K562 (cell line): Measurements from ENCODE around the gene ARHGEF1. TPM values are rescaled to one million over a fixed set of nuclear protein-coding genes. Genes with fewer than 3 reads are reported as not detected.

ENCODE experiments used
- CBFB ChIP-seq: sonication (generic); formaldehyde crosslinking; IDR thresholded peaks from 2 replicates; pipeline ENCODE4 v1.4.0; 2020; ENCODE audit warnings: mild to moderate bottlenecking, missing genetic modification reagents
- CLOCK ChIP-seq: fragments of 250-450 bp; sonication (Bioruptor Pico); IDR thresholded peaks from 2 replicates; pipeline ENCODE4 v1.4.0; 2020; ENCODE audit warnings: mild to moderate bottlenecking, moderate library complexity, borderline replicate concordance
- IFI16 ChIP-seq: fragments of 250-450 bp; sonication (Bioruptor Pico); IDR thresholded peaks from 2 replicates; pipeline ENCODE4 v2.1.2; 2022; ENCODE audit warnings: mild to moderate bottlenecking, inconsistent platforms
- OTX1 ChIP-seq: fragments of 450-650 bp; formaldehyde crosslinking; IDR thresholded peaks from 2 replicates; pipeline ENCODE4 v1.4.0; 2022; ENCODE audit warnings: mild to moderate bottlenecking
- PCBP2 ChIP-seq: fragments of 200-400 bp; formaldehyde crosslinking; IDR thresholded peaks from 2 replicates; pipeline ENCODE4 v1.6.1; 2018; ENCODE audit warnings: low read length, low read depth, mild to moderate bottlenecking, moderate library complexity; ENCODE audit not compliant: poor library complexity, severe bottlenecking
- RBM39 ChIP-seq: fragments of 200-400 bp; formaldehyde crosslinking; optimal IDR thresholded peaks from 2 replicates; pipeline ENCODE3; 2018; ENCODE audit warnings: low read depth, low read length
- RERE ChIP-seq: sonication (generic); formaldehyde crosslinking; IDR thresholded peaks from 2 replicates; pipeline ENCODE4 v1.8.0; 2023; ENCODE audit warnings: missing genetic modification reagents, mild to moderate bottlenecking, borderline replicate concordance
- SMARCB1 ChIP-seq: IDR thresholded peaks from 2 replicates; pipeline ENCODE4 v1.6.1; 2011; ENCODE audit warnings: improper control_type of control experiment, low read depth; ENCODE audit not compliant: insufficient read length
- THRA ChIP-seq: fragments of 450-650 bp; IDR thresholded peaks from 2 replicates; pipeline ENCODE4 v1.6.1; 2017; ENCODE audit warnings: mild to moderate bottlenecking, moderate library complexity
- TOE1 ChIP-seq, 2 experiments: fragments of 450-650 bp in 1 of 2; sonication (generic) in 1 of 2; formaldehyde crosslinking in 1 of 2; IDR thresholded peaks; 2 replicates each; pipeline versions ENCODE4 v1.7.1 to v1.8.0; 2016 to 2022; ENCODE audit warnings: borderline replicate concordance in 2 of 2, mild to moderate bottlenecking in 2 of 2, antibody characterized with exemption in 1 of 2, inconsistent platforms in 1 of 2, low read depth in 1 of 2, missing genetic modification reagents in 1 of 2, moderate library complexity in 1 of 2
- ZNF431 ChIP-seq: sonication (generic); formaldehyde crosslinking; IDR thresholded peaks from 2 replicates; pipeline ENCODE4 v1.8.0; 2022; ENCODE audit warnings: mild to moderate bottlenecking, missing genetic modification reagents
- ZNF592 ChIP-seq: fragments of 450-650 bp; IDR thresholded peaks from 2 replicates; pipeline ENCODE4 v1.6.1; 2017; ENCODE audit warnings: antibody characterized with exemption, mild to moderate bottlenecking
- ZNF76 ChIP-seq: fragments of 250-450 bp; sonication (Bioruptor Pico); IDR thresholded peaks from 2 replicates; pipeline ENCODE4 v1.4.0; 2020; ENCODE audit warnings: mild to moderate bottlenecking, moderate library complexity, borderline replicate concordance
- polyA plus RNA-seq, 8 experiments: library from polyadenylated mRNA; depleted of rRNA in 4 of 8; stranded (reverse) in 5 of 8; unstranded in 3 of 8; fragments of >200 nt; fragmentation: Nextera tagmentation in 2 of 8; fragmentation: Illumina TruSeq in 1 of 8; extraction: Ambion mirVana in 2 of 8; extraction: Trizol in 1 of 8; gene quantifications; 2 replicates each; pipeline versions ENCODE4 v1.2.1 to v1.2.3, GENCODE V29; 2011 to 2014; ENCODE audit warnings: inconsistent platforms in 1 of 8, missing spikeins in 1 of 8
- total RNA-seq, 7 experiments: library from RNA; depleted of rRNA in 6 of 7; stranded (reverse); fragments of >200 nt in 6 of 7; fragmentation: Illumina TruSeq in 2 of 7; extraction: Trizol in 2 of 7; gene quantifications; 2 replicates each; pipeline versions ENCODE4 v1.2.1 to v1.2.3, GENCODE V29; 2011 to 2021; ENCODE audit warnings: low replicate concordance in 1 of 7

The ARHGEF1 gene
- total and polyA plus RNA-seq, 9 of the 15 experiments (the other 6 are each of a cell fraction or from before 2014, with no cell fraction given) = 1.9 to 149 (median 29.8) TPM

- TF ChIP-seq RERE (CRISPR knock-in tag) (no peak), TOE1 (IDR thresholded peaks at IDR 0.05; ENCODE audit: borderline replicate concordance) (0 out of 2 replicates have a peak, but pooled peaks have one; percentile 15), TOE1 (CRISPR knock-in tag; IDR thresholded peaks at IDR 0.05; ENCODE audit: borderline replicate concordance, low read depth) (no peak), SMARCB1 (no peak), PCBP2 (no peak), CBFB (CRISPR knock-in tag) (no peak), CLOCK (CRISPR knock-in tag) (no peak), OTX1 (CRISPR knock-in tag) (no peak), RBM39 (no peak), ZNF431 (CRISPR knock-in tag) (no peak), THRA (no peak), IFI16 (CRISPR knock-in tag) (no peak), ZNF592 (no peak), ZNF76 (no peak)
Measured at GRCh38 chr19:41843371-41843770, 39.6 kb upstream of the ARHGEF1 start (continued).
